Measurements from ENCODE around the gene ZNF530.

Gene ZNF530

DNA sequence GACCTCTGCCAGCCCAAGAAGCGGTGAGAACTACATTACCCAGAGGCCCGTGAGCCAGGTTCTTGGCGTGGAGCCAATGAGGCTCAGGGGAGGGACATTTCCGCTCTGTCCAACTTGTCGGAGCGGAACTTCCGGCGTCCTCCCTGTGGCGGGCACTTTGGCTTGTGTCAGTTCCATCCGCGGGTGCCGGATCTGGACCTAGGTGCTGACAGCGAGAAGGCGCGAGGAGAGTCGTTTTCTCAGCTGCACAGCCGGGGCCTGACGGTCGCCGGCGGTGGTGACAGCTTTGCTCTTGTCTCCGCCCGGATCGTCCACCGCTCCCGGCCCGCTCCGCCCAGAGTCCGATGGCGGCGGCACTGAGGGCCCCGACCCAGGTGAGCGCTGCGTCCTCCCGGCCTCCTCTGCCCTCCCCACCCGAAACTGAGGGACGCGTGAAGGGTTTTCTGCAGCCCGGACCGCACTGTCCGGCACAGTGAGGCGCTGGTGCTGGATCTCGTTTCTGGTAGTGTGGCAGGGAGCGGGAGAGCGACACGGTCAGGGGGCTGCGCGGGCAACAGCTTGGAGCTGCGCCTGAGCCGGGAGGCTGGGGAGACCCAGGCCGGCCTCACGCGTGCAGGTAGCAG lies at the start of gene ZNF530:
Gene ZNF530, plus strand, starts transcription at position 125 of the 623 bp plus-strand sequence. CDS start 4,461 bp downstream, outside the sequence.
- peak within 1 kb of the TSS; percentile 86 for H3K4me3 ChIP-seq (ENCODE audit: low read length)
- TF ChIP-seq ZNF274 (IDR thresholded peaks at IDR 0.05; ENCODE audit: low read depth, low read length) = no peak

DNA sequence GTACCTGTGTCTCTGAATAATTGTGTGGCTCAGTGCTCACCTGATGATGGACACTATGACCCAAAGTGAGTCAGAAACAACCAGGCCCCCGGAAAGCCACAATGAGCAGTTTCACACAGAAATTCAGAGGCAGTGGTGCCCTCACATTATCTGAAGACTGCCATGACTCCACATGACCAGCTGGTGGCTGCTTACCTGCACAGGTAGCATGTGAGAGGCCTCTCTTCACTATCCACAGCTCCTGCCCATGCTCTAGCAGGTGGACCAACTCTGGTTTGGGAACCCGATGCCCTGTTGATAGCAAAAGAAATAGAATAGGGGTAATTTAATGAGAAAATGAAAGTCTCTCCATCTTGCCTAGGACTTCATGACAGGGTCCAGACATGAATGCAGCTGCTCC lies 47.3 kb upstream of the ZNF530 start:
- no peak overlapping the region for H3K4me3 ChIP-seq (ENCODE audit: low read length)
- no peak for TF ChIP-seq ZNF274 (IDR thresholded peaks at IDR 0.05; ENCODE audit: low read depth, low read length)

DNA sequence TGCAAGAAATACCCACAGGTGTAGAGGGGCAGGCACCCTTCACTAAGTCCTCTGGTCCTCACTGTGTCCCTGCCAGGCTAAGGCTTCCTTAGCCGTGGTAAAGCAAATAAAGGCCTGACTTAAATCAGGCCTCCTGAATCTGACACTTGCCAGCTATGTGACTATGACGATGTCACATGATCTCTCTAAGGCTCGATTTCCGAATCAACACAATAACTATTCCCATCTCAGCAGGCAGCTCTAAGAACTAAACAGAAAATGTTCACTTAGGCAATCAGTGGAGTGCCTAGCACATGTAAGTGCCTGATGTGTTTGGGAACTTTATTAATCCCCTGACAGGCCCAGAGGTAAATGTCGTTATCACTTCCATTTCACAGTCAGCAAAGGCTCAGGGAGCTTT lies 42.0 kb upstream of the ZNF530 start:
- no peak for TF ChIP-seq ZNF274 (IDR thresholded peaks at IDR 0.05; ENCODE audit: low read depth, low read length)
- H3K4me3 ChIP-seq (ENCODE audit: low read length) = no peak overlapping the region

DNA sequence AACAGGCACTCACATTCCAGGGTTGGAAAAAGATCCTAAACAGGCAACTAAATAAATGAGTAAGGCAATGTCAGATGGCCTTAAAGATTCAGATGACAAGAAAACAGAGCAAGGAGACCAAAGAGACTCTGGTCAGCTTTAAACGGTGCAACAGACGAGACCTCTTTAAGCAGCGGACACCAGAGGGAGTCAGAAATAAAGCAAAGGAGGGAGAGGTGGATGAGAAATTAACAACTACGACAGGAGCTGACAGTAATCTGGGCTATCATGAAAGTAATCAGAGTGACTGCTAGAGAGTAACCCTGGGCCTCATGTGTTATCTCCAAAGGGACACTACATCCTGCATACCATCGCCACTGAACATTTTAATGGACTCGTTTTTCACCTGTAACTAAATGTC lies 41.2 kb upstream of the ZNF530 start:
- peak overlapping the region; percentile 73; the same call in 1 of the 2 replicates for H3K4me3 ChIP-seq (ENCODE audit: low read length)
- no peak for TF ChIP-seq ZNF274 (IDR thresholded peaks at IDR 0.05; ENCODE audit: low read depth, low read length)

DNA sequence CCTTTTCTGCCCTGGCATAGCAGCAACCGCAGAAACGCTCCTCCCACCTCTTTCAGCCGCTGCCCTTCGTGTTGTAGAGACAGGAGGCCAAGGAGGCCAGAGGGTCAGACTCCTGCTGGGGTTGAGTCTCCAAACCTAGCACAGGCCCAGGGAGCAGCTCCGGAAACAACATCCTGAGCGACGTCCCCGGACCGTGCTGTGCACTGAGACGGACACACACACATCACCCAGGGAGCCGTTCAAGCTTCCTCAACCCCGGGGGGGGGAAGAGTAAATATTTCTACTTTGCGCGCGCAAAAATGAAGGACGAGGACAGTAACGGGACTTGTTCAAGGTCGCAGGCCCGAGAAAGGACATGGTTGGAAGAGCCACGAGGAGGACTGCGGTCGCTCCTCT lies 40.7 kb upstream of the ZNF530 start:
- TF ChIP-seq ZNF274 (IDR thresholded peaks at IDR 0.05; ENCODE audit: low read depth, low read length) = no peak
- peak overlapping the region; percentile 73 for H3K4me3 ChIP-seq (ENCODE audit: low read length)

DNA sequence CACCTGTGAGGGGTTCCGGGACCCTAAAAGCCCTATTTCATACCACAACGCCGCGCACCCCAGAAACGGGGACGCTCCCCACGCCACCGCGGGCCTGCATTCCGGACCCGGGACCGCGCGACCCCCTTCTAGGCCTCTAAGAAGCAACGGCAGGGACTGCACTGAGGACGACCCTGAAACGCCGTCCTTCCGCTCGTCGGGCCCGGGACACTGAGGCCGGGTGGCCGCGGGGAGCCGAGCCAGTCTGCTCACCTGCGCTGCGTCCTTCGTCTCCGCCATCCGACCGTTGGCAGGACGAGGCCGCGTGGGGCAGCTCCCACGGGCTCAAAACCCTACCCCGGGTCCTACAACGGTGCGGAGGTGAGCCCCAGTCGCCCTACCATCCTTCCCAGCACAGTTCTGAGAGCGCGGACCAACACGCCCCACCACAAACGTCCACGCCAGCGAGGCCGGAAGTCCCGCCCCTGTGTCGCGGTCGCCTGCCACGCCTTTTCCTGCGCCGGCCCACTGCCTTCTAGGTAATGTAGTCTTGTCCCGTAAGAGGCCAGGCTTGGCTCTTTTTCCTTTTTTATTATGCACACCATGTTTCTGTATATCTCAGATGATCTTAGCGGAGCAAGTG lies 40.2 kb upstream of the ZNF530 start, which contains the start of gene ZNF550:
Gene ZNF550, minus strand, starts transcription at position 460 of the 622 bp plus-strand sequence. Its CDS starts 181 bp downstream, at position 279.
- TF ChIP-seq ZNF274 (IDR thresholded peaks at IDR 0.05; ENCODE audit: low read depth, low read length) = no peak
- peak within 1 kb of the TSS; percentile 73 for H3K4me3 ChIP-seq (ENCODE audit: low read length)

DNA sequence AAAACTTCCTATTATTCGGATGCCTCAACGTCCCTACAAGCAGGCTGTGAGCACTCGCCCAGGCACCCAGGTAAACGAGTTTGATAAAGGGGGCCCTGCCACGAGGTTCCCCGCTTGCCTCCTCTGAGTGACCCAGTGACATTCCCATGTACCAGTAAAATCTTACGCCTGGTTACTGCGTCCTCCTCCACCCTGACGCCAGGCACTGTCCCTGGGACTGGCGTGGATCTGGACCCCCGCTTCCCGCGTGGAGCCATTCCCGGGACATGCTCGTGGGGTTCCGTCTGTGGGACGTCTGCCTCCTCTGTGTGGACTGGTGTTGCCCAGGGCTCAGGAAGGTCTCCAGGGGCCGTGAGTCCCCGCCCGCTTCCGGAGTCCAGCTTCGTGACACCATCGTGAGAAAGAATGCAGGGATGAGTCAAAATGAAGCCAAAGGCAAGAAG lies 39.6 kb upstream of the ZNF530 start:
- no peak for TF ChIP-seq ZNF274 (IDR thresholded peaks at IDR 0.05; ENCODE audit: low read depth, low read length)
- peak overlapping the region; percentile 73; the same call in 1 of the 2 replicates for H3K4me3 ChIP-seq (ENCODE audit: low read length)

DNA sequence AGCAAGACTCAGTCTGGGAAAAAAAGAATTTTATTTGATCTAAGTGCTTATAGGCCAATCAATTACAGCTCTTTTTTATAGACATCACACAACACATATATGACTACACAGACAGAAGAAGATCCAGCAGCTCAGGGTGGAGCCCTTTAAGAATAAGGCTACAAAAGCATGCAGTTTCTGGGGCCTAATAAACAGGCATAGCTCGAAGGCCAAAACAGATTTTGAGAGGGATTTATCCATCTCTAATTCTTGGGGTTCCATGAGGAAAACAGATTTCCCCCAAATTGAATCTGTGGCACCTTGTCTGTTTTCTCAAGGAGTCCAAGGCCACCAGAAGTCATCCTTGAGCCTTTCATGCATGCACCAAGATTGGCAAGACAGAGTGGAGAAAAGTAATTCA lies 36.1 kb upstream of the ZNF530 start:
- no peak overlapping the region for H3K4me3 ChIP-seq (ENCODE audit: low read length)
- no peak for TF ChIP-seq ZNF274 (IDR thresholded peaks at IDR 0.05; ENCODE audit: low read depth, low read length)

DNA sequence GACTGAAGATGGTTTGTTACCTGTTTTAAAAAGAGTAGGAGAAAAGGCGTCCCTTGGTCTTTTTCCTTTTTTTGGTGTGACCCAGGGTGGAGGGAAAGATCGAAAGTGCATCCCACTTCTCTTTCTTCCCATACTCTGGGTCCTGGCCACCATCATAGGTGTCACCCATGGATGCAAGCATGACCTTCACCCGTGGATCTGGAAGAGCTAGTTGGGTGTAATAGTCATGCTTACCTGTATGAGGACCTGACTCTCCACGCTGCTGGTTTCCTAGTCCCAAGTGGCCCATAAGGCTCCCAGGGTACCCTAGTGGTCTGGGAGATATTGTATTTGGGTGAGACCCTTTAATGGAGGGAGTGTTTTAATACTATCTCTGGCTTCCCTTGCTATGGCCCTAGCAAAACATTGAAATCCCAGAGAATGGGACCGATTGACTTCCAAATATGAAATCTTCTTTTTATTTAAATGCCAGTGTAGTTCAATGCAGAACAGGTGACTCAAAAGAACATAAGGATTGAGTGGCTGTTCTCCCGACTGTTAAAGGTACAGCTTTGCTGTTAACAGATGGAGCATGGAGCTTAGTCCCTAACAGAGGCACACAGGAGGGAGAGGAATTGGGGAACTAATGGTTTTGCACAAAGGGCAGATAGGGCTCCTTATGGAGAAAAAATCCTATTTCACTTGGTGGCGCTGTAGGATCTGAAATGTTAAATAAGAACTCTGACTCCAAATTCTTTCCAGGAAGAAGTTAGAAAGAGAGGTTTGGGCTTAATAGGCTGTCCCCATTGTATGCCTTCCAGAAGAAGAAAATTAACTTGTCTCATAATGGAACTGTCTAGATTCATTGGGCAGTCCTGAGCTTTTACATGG lies 33.1 kb upstream of the ZNF530 start:
- no peak overlapping the region for H3K4me3 ChIP-seq (ENCODE audit: low read length)
- no peak for TF ChIP-seq ZNF274 (IDR thresholded peaks at IDR 0.05; ENCODE audit: low read depth, low read length)

DNA sequence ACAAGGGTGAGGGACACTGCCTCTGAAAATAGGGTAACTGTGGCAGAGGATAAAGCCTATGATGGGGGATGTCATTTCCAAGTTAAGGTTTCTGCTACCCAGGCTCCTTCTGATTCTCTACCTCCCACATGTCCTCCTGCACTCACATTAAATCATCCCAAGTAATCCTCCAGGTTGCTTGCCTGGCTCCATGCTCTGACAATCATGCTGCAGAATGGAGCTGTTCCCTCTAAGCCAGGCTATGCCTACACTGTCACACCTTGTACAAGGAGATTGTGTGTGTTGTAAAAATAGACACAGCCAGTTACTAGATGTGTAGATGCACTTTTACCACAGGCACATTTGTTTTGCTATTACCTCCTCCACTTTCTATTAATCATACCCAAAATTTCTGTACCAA lies 29.0 kb upstream of the ZNF530 start:
- no peak overlapping the region for H3K4me3 ChIP-seq (ENCODE audit: low read length)
- no peak for TF ChIP-seq ZNF274 (IDR thresholded peaks at IDR 0.05; ENCODE audit: low read depth, low read length)

DNA sequence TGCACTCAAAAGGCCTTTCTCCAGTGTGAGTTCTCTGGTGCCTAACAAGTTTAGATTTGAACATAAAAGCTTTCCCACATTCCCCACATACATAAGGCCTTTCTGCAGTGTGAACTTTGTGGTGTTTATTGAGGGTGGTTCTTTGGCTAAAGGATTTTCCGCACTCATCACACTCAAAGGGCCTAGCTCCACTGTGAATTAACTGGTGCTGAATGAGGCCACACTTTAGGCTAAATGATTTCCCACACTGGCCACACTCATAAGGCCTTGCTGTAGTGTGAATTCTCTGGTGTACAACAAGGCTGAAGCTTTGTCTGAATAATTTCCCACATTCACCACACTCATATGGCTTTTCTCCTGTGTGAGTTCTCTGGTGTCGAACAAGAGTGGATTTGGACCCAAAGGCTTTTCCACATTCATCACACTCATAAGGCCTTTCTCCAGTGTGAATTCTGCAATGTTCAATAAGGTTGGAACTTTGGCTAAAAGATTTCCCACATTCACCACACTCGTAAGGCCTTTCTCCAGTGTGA lies 27.2 kb upstream of the ZNF530 start:
- peak; percentile 97 for TF ChIP-seq ZNF274 (IDR thresholded peaks at IDR 0.05; ENCODE audit: low read depth, low read length)
- H3K4me3 ChIP-seq (ENCODE audit: low read length) = no peak overlapping the region

DNA sequence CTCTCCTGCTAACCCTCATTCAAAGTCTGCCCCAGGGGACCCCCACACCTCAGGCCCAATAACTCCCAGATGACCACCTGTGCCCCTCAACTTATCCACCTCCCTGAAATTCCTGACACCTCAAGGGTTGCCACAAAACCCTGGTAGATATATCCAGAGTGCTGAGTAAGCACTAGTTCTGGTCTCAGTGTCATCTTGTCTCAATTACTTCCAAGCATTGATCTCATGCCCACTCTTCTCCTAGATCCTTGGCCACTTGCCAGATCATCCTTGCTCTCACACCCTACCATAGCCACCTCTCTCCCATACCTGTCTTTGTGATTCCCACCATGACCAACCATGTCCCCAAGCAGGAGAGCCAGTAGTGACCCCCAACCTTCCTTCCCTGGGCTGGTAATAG lies 23.0 kb upstream of the ZNF530 start:
- H3K4me3 ChIP-seq (ENCODE audit: low read length) = no peak overlapping the region
- TF ChIP-seq ZNF274 (IDR thresholded peaks at IDR 0.05; ENCODE audit: low read depth, low read length) = no peak

DNA sequence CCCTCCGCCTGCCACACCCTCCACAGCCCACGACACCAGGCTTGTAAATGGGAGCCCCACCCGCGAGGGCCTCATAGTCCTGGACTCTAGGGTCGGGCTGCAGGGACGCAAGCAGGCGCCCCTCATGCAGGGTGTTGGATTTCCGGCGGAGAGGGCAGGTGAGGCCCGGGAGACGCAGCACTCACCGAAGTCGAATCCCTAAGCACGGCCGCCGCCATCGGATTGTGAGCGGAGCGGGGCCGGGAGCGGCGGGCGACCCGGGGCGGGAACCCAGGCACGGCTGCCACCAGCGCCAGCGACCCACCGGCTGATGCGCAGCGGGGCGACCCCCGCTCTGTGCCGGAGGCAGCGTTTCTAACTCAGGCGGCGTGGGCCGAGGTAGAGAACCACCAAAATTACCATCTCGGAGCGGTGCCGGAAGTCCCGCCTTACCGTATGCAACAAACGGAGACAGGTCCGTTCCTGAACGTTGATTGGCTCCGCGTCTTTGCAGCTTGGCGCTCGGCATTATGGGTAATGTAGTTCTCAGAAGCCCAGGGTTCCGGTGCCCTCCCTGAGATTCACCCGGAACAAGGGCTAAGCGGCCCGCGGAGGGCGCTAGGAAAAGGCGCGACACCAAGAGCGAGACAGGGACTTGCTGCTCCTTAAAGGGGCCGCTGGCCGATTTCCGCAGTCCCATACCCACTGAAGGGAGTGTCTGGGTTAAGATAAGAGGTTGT lies 21.0 kb upstream of the ZNF530 start, which contains the start of gene ZNF416:
Gene ZNF416, minus strand, starts transcription at position 425 of the 719 bp plus-strand sequence. Its CDS starts 207 bp downstream, at position 218.
- no peak for TF ChIP-seq ZNF274 (IDR thresholded peaks at IDR 0.05; ENCODE audit: low read depth, low read length)
- H3K4me3 ChIP-seq (ENCODE audit: low read length) = peak within 1 kb of the TSS; percentile 89
